Measurements from ENCODE around the gene SKA1. TPM values are rescaled to one million over a fixed set of nuclear protein-coding genes. Genes with fewer than 3 reads are reported as not detected.
A peak's percentile ranks its signal among the peaks of the same experiment; 100 is the strongest.

SKA1 gene
- total RNA-seq, 4 donors from 2014 or later: 0.45 TPM; not detected in 3

DNA sequence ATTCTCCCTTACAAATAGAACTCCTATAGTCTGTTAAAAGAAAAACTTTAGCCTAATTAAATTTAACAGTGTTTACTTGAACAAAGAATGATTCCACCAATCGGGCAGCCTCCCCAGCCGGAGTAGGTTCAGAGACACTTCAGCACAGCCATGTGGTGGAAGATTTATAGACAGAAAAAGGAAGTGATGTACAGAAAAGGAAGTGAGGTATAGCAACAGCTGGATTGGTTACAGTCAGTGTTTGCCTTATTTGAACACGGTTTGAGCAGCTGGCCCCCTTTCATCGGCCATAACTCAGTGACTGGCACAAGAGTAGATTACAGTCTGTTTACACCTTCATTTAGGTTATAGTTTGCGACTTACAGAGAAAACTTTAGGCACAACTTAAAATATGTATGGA, 2.1 kb upstream of the SKA1 start:
- H3K9me3 ChIP-seq: no peaks in the 10 kb centered on the region
- WGBS, 2 donors: 92 to 94% methylated on average over 5 of the region's 5 CpGs
- H3K4me3 ChIP-seq (replicated peaks in 1 of 3): no peak overlapping the region
- peaks cover 0 to 6% of the 10 kb centered on the region in 2 donors for H3K4me1 ChIP-seq
- no peaks in the 10 kb centered on the region for H3K27me3 ChIP-seq
- no peaks in the 10 kb centered on the region for H3K36me3 ChIP-seq
- H3K27ac ChIP-seq: no peak overlapping the region
- intact Hi-C loops (cut with DNase I): no loop called here
- DNase-seq: no peak
- TF ChIP-seq, protein P1, sequence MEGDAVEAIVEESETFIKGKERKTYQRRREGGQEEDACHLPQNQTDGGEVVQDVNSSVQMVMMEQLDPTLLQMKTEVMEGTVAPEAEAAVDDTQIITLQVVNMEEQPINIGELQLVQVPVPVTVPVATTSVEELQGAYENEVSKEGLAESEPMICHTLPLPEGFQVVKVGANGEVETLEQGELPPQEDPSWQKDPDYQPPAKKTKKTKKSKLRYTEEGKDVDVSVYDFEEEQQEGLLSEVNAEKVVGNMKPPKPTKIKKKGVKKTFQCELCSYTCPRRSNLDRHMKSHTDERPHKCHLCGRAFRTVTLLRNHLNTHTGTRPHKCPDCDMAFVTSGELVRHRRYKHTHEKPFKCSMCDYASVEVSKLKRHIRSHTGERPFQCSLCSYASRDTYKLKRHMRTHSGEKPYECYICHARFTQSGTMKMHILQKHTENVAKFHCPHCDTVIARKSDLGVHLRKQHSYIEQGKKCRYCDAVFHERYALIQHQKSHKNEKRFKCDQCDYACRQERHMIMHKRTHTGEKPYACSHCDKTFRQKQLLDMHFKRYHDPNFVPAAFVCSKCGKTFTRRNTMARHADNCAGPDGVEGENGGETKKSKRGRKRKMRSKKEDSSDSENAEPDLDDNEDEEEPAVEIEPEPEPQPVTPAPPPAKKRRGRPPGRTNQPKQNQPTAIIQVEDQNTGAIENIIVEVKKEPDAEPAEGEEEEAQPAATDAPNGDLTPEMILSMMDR (IDR thresholded peaks at IDR 0.05): no peak
- TF ChIP-seq POLR2A (IDR thresholded peaks at IDR 0.05): no peak

DNA sequence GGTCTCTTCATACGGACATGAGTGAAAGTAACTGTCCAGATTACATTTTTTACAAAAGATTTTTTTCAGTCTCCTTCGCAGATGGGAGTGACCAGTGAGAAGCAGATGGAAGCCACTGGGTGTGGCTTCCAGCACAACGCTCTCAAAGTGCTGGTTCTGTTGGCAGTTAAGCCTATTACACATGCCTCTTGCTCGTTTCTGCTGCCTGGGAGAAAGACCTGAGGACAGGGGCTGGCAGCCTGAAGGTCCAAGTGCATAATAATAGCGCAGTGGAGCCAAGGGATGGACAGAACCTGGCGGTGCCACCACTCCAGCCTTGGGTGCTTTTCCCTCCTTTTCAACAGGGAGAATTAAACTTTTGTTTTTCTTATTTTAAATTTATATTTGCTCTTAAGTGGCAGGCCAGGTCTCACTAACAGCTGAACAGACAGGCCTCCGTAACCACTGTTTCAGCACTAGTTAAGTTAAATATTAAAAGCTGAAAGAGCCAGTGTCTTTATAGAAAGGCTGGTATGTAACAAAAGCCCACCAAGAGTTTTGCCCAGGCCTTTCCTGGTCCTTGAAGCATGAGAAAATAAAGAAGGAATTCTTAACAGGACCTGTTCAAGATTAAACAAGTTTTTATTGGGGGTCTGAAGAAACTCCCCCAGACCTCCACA, 1.2 kb upstream of the SKA1 start:
- H3K36me3 ChIP-seq: no peaks in the 10 kb centered on the region
- no peak overlapping the region for H3K4me3 ChIP-seq (replicated peaks in 1 of 3)
- no peaks in the 10 kb centered on the region for H3K27me3 ChIP-seq
- no peak for TF ChIP-seq POLR2A (IDR thresholded peaks at IDR 0.05)
- TF ChIP-seq, protein P1 (IDR thresholded peaks at IDR 0.05): no peak
- H3K9me3 ChIP-seq: no peaks in the 10 kb centered on the region
- H3K27ac ChIP-seq: no peak overlapping the region
- intact Hi-C loops (cut with DNase I): no loop called here
- DNase-seq: no peak
- 84 to 86% methylated on average over 7 of the region's 7 CpGs for WGBS, 2 donors
- peaks cover 0 to 6% of the 10 kb centered on the region in 2 donors for H3K4me1 ChIP-seq

- Histone ChIP-seq H3K27ac (peak overlapping the region; percentile 29 to 49 (median 47)), H3K36me3 (no peaks in the 10 kb centered on the region), H3K4me3 (replicated peaks in 1 of 3) (peak overlapping the region in 1 of 3 donors; percentile 24), H3K27me3 (no peaks in the 10 kb centered on the region), H3K4me1 (peaks cover 0 to 6% of the 10 kb centered on the region in 2 donors), H3K9me3 (no peaks in the 10 kb centered on the region)
- no peak for DNase-seq
- intact Hi-C loops (cut with DNase I): no loop called here
- 68 to 71% methylated on average over 8 of the region's 8 CpGs for WGBS, 2 donors
- TF ChIP-seq, protein P1 (IDR thresholded peaks at IDR 0.05): no peak
- no peak for TF ChIP-seq POLR2A (IDR thresholded peaks at IDR 0.05)
These were observed 560 bp upstream of the SKA1 start for GRCh38 chr18:50374220-50374752.

- intact Hi-C loops (cut with DNase I): no loop called here
These were observed 2.4 kb downstream of the SKA1 start for GRCh38 chr18:50377061-50377798.

More at GRCh38 chr18:50377061-50377798, 2.4 kb downstream of the SKA1 start:
- Histone ChIP-seq H3K9me3 (no peaks in the 10 kb centered on the region), H3K27me3 (no peaks in the 10 kb centered on the region), H3K4me1 (peaks cover 0 to 6% of the 10 kb centered on the region in 2 donors), H3K27ac (no peak overlapping the region), H3K36me3 (no peaks in the 10 kb centered on the region), H3K4me3 (replicated peaks in 1 of 3) (no peak overlapping the region)
- DNase-seq: no peak
- 90 to 93% methylated on average over 5 of the region's 5 CpGs for WGBS, 2 donors
- no peak for TF ChIP-seq POLR2A (IDR thresholded peaks at IDR 0.05)
- TF ChIP-seq, protein P1 (IDR thresholded peaks at IDR 0.05): no peak

Measured in thyroid gland (tissue), 4 donors.